ENCODE results near the gene C1orf105.

Gene C1orf105

DNA sequence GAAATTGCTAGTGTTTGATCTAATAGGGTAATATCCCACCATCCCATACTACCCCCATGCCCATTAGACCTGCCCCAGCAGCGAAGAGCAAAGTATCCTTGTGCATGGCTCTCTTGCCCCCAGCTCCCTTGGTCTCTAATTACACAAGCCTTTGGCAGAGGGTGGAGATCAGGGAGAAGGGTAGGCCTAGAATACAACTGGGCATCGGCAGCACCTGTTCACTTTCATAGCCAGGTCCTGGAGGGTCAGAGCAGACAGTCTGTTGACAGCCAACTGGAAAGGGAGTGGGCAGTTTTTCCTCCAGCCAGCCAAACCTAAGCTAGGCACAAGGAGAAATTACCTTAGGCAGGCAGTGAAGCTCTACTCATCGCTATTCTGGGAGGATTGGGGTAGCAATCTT, 26.1 kb downstream of the C1orf105 start:
- DNase-seq (ENCODE audit: low read depth): no peak
- TF ChIP-seq CTCF (IDR thresholded peaks at IDR 0.05; ENCODE audit: control insufficient read depth, extremely low read depth, insufficient read depth): no peak
- H3K4me3 ChIP-seq (ENCODE audit: low read depth, low read length): no peak overlapping the region

DNA sequence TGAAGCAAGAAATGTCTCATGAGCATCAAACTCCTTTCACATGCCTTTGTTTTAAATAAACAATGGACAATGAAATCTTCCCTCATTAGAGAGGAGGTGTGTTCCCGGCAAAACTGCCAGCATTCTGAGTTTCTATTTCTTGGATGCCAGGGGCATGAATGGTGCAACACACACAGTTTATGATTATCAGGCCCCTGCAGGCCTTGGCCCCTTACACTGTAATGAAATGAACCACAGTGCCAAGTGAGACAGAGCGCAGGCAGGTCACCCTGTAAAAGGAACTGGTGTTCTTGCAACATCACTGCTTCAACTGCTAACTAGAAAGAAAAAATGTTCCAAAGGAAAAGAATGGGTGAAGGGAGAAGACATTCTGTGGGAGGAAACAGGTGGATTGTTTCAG, 27.2 kb downstream of the C1orf105 start:
- no peak for DNase-seq (ENCODE audit: low read depth)
- H3K4me3 ChIP-seq (ENCODE audit: low read depth, low read length): no peak overlapping the region
- TF ChIP-seq CTCF (IDR thresholded peaks at IDR 0.05; ENCODE audit: control insufficient read depth, extremely low read depth, insufficient read depth): no peak

DNA sequence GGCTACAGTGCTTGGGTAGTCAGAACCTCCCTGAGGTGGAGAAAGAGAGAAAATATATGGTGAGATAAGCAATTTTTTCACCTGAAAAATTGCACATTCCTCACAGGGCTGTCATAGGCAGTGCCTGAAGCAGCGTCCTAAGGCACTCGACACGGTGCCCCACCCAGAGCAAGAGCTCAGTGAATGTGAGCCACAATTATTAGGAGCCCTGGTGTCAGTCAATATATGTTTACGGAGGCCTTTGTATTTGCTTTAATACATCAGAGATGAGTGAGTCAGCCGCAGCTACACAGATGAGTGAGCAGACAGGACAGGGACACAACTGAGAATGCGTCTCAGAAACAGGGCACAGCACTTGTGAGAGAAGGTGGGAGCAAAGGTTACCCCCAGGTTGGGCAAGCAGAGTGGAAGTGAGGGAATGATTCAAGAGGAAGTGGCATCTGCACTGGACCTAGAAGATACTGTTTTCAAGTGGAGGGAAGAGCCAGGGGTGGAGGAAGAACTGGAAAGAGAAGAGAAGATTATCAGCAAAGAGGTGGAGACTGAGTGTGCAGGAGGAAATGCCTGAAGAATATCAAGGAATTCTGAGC, 28.6 kb downstream of the C1orf105 start:
- TF ChIP-seq CTCF (IDR thresholded peaks at IDR 0.05; ENCODE audit: control insufficient read depth, extremely low read depth, insufficient read depth): no peak
- no peak for DNase-seq (ENCODE audit: low read depth)
- no peak overlapping the region for H3K4me3 ChIP-seq (ENCODE audit: low read depth, low read length)

DNA sequence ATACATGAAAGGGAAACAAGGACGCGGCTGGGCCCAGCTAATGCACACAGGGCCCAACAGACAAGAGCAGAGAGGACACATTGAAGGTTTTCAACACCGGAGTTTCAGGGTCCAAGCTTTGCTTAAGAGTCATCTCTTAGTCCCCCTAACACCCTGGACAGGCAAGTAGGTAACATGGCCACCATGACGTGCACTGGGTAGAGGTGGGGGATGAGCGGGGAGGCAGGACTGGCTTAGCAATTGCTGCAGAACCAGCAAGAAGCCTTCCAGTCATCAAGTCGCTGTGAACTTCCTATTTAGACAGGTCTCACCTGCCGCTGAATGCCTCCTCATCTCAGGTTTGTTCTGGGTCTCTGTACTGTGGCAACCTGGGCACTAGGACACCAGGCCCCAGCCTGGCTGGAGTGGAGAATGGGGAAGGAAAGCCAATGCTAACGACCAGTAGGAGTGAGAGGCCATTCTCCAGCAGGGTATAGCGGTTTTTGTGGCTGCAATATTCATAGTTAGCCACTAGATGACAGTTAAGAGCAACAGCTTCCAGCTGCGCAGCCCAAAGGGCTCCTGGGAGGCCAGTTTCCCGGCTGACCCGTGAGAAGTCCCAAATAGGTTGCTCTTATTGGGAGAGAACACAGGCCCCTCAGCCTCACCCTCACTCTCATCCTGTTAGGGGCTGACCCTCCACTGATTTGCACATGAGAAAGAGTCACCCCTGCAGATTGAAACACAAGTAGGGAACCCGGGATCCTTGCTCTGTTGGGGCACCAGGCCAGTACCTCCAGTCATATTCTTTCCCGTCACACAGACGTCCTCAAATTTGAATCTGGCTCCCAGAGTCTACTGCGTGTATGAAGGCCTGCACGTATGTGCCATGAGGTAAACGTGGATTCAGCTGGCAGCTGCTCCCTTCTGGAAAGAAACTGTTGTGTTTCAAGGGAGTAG, 29.4 kb downstream of the C1orf105 start:
- peak; percentile 76 for TF ChIP-seq CTCF (IDR thresholded peaks at IDR 0.05; ENCODE audit: control insufficient read depth, extremely low read depth, insufficient read depth)
- no peak for DNase-seq (ENCODE audit: low read depth)
- no peak overlapping the region for H3K4me3 ChIP-seq (ENCODE audit: low read depth, low read length)

GRCh38 chr1:172450524-172450885, 30.0 kb downstream of the C1orf105 start:
- H3K4me3 ChIP-seq (ENCODE audit: low read depth, low read length): no peak overlapping the region
- TF ChIP-seq CTCF (IDR thresholded peaks at IDR 0.05; ENCODE audit: control insufficient read depth, extremely low read depth, insufficient read depth): no peak
- no peak for DNase-seq (ENCODE audit: low read depth)

GRCh38 chr1:172451002-172451443, 30.5 kb downstream of the C1orf105 start:
- no peak overlapping the region for H3K4me3 ChIP-seq (ENCODE audit: low read depth, low read length)
- TF ChIP-seq CTCF (IDR thresholded peaks at IDR 0.05; ENCODE audit: control insufficient read depth, extremely low read depth, insufficient read depth): no peak
- DNase-seq (ENCODE audit: low read depth): no peak

All from LNCaP clone FGC (cell line).